Measurements from ENCODE around the gene FER1L5. TPM values are rescaled to one million over a fixed set of nuclear protein-coding genes. Genes with fewer than 3 reads are reported as not detected.
"Not testable (repeated sequence)": the region's sequence is repeated elsewhere in the genome, so short reads cannot be mapped to it uniquely, and the experiment has no call there.

FER1L5 gene
- total RNA-seq, 1 donor from 2014 or later: 0.71 TPM

DNA sequence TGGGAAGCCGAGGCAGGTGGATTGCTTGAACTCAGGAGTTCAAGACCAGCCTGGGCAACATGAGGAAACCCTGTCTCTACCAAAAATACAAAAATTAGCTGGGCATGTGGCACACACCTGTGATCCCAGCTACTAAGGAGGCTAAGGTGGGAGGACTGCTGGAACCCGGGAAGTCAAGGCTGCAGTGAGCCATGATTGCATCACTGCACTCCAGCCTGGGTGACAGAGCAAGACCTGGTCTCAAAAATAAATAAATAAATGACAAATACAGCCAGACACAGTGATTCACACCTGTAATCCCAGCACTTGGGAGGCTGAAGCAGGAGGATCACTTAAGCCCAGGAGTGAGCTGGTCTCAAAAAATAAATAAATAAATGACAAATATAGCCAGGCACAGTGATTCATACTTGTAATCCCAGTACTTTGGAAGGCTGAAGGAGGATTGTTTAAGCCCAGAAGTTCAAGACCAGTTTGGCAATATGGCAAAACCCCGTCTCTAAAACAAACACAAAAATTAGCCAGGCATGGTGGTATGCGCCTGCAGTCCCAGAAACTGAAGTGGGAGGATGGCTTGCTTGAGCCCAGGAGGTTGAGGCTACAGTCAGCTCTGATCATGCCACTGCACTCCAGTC lies 10.6 kb upstream of the FER1L5 start:
- intact Hi-C loops (cut with DNase I): no loop called here
- ATAC-seq: no peak

DNA sequence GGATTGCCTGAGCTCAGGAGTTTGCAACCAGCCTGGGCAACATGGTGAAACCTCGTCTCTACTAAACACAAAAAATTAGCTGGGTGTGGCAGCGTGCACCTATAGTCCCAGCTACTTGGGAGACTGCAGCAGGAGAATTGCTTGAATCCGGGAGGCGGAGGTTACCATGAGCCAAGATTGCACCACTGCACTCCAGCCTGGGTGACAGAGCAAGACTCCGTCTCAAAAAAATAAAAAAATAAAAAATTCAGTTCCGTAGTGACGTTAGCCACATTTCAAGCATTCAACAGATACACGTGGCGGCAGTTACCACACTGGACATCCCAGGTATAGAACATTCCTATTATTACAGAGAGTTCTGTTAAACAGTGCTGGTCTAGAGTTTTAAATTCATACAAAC lies 8.9 kb upstream of the FER1L5 start:
- no peak for DNase-seq (ENCODE audit: low spot score)
- no peak for ATAC-seq
- intact Hi-C loops (cut with DNase I): no loop called here

More for the DNA sequence above, 10.6 kb upstream of the FER1L5 start:
- no peak for DNase-seq (ENCODE audit: low spot score)

DNA sequence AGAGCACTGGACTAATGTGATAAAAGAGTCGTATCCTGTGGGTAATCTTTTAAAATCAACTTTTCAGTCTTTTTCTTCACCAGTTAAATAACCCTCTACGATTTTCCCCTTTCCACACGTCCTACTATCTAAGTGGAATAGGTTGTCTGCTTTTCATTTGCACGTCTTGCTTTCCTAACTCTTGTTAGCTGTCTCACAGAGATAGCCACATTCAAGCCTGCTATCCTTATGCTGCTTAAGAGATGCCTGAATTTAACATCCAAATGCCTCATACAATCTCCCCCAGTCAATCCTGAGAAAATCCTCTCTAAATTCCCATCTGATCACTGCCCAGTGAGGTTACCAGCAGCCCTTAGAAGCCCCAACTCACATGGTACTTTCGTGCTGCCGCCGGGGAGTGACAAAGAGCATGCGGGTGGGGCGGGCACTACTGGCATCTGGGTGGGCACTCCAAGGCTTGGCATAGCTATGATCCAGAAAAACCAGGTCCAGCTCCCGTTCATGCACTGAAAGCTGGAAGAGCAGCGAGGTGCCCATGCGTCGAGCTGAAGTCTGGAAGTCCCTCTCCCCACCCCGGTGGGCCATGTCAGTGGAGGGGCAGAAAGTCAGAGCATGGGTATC lies 5.9 kb upstream of the FER1L5 start:
- ATAC-seq (no peak), DNase-seq (ENCODE audit: low spot score) (no peak)
- intact Hi-C loops (cut with DNase I): no loop called here

DNA sequence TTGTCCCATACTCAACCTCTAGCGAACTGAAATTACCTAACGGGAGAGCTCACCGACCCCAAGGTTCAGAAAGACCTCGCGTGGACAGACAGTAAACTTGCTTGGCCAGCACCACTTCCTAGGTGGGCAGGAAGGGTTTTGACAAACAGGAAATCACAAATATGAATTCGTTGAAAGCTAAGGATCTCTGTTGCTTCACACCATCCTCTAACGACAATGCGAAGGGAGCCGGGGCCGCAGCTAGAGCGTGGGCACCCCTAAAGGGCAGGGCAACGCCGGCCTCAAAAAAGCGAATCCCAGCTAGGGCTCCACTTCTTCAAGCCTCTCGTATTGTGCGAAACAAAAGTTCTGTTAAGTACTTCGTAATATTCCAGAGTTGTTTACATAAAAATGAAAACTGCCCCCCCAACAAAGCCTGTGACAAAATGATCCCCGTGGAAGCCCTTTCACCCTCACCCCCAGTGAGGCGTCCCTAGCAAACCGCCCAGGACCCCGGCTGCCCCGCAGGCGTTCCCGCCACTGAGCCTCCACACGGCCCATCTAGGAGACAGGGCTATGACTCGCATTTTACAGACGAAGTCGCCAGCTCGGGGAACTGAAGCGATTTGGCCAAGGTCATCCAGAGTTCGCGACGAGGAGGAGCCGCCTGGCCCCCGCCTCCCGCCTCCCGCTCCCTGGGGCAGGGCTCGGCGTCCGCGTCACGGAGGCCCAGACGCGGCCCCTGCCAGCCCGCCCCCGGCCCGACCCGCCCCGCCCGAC lies 5.0 kb upstream of the FER1L5 start:
- DNase-seq (ENCODE audit: low spot score) (peak; percentile 90), ATAC-seq (peak; percentile 92)
- intact Hi-C loops (cut with DNase I): no loop called here

DNA sequence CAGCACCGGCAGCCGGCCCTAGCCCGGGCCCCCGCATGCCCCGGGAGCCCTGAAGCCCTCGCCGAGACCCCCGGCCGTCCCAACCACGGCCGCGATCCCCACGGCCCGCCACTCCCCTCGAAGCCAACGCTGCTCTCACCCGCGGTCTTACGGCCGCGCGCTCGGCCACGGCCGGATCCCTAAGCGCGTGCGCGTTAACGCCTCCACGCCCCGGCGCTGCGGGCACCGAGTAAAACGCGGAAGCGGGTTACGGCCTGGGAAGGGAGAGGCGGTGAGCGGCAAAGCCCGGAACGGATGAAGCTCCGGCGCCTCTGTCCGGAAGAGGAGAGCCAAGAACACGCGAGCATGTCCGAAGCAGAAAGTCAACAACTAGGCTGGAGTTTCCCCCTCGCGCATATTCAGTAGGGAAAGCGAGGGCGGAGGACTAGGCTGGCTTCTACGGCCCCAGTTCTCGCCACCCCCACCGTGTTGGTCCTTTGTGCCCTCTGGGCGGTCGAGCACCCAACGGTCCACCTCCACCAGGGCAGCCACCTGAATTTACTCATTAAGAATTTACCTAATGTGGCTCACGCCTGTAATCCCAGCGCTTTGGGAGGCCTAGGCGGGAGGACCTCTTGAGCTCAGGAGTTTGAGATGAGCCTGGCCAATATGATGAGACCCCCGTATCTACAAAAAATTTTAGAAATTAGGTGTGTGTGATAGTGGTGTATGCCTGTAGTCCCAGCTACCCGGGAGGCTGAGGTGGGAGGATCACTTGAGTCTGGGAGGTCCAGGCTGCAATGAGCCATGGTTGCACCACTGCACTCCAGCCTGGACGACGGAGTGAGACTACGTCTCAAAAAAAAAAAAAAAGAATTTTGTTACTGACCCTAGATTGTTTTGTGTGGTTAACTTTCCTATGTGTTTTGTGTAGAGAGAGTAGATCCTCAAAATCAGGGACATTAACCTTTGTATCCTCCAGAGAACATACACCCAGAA lies 4.1 kb upstream of the FER1L5 start, which contains the start of gene KANSL3:
Gene KANSL3, minus strand, starts transcription at position 169 of the 978 bp plus-strand sequence. CDS start 1,177 bp downstream, outside the sequence.
- intact Hi-C loops (cut with DNase I): no loop called here

DNA sequence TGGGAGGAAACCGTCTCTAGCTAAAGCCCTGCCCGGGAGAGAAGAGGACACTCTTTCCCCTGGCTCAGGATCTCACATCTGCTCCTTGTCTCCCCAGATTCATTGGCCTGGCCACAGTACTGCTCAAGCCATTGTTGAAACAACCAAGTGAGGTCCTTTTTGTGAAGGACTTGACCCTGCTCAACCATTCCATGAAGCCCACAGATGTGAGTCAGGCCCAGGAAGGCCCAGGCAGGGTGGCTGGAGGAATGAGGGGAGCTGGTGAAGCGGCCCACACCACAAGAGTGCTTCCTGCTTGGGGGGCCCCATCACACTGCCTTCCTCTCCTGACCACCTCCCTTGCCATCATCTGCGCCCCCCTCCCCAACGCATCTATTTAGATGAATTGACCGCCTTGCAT lies 5.1 kb downstream of the FER1L5 start:
- intact Hi-C loops (cut with DNase I): no loop called here
- DNase-seq (ENCODE audit: low spot score): no peak
- no peak for ATAC-seq

More for the DNA sequence above, 4.1 kb upstream of the FER1L5 start, which contains the start of gene KANSL3:
- ATAC-seq (peak; percentile 94), DNase-seq (ENCODE audit: low spot score) (peak; percentile 95)

DNA sequence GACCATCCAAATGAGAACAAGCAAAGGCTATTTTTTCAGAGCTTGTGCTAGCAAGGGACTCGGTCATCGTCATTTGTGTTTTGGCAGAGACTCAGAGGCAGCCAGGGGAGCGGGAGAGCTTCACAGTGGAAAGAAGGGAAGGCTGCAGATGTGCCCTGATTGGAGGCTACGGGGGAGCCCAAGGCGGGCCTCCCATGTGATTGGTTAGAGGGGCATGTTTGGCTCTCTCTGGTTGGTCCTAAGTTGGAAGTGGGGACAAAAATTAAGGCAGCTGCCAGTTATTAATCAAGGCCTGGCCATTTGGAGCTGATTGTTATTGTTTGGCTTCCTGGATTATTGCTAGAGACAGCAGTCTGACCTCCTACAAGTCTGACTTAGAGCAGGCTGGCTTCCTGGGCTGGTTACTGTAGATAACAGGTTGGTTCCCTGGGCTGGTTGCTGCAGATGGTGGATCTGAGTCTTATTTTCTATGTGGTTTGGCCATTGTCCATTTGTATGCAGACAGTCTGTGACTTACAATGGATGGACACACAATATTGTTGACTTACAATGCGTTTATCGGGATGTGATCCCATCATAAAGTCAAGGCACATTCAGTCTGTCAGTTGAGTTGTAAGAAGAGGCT lies 5.9 kb downstream of the FER1L5 start:
- no peak for ATAC-seq
- intact Hi-C loops (cut with DNase I): no loop called here
- no peak for DNase-seq (ENCODE audit: low spot score)

DNA sequence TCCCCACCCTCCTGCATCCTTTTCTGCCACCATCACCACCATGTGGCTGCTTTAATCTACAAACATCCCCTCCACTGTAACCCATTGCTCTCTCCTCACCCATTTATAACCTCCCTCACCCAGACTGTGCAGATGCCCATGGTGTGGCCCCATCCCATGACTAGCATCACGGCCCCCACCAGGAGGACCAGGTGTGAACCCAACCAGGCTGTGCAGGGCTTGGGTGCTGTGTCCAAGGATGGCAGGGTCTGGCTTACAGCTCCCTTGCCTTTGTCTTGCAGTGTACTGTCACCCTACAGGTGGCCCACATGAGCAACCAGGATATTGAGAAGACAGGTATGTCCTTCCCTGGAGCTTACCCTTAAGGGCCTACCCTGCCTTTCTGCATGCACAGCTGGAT lies 6.8 kb downstream of the FER1L5 start:
- no peak for ATAC-seq

DNA sequence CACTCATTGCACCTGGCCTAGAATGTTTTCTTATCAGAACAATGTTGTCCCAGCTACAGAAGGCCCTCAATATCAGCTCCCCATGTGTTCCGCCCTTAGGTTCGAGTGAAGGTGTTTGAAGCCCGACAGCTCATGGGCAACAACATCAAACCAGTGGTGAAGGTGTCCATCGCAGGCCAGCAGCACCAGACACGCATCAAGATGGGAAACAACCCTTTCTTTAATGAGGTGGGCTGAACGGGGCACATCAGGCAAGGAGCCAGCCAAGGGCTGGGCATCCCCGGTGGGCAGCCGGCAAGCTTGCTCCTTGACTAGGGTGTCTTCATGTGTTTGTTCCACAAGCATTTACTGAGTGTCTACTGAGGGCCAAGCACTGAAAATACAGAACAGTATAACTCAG lies 9.2 kb downstream of the FER1L5 start:
- intact Hi-C loops (cut with DNase I): no loop called here
- DNase-seq (ENCODE audit: low spot score): peak; percentile 21
- ATAC-seq: no peak

More for the DNA sequence above, 6.8 kb downstream of the FER1L5 start:
- intact Hi-C loops (cut with DNase I): no loop called here
- no peak for DNase-seq (ENCODE audit: low spot score)

DNA sequence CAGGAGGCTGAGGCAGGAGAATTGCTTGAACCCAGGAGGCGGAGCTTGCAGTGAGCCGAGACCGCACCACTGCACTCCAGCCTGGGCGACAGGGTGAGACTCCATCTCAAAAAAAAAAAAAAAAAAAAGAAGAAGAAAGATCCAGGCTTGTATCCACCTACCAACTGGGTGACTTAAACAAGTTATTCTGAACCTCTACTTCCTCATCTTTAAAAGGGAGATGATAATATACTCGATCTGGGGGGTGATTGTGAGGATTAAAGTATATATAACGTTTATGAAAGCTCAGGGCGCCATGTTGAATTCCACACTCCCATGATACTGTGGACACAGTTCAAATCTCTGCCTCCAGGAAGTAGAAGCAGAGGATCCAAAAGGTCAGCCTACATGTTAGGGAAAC lies 12.2 kb downstream of the FER1L5 start:
- intact Hi-C loops (cut with DNase I); DNase-seq (ENCODE audit: low spot score); ATAC-seq: not testable (repeated sequence)

DNA sequence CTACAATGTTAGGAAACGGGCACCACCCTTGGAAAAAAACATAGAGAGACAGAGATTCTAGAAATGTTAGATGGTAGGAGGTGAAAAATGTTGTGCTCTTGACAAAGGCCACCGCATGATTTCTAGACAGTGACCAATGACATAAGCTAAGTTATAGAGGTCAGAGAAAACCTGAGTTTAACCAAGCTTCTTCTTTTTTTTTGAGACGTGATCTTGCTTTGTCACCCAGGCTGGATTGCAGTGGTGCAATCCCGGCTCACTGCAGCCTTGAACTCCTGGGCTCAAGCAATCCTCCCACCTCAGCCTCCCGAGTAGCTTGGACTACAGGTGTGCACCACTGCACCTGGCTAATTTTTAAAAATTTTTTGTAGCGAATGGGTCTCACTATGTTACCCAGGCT lies 13.0 kb downstream of the FER1L5 start:
- peak; percentile 13 for DNase-seq (ENCODE audit: low spot score)
- no peak for ATAC-seq
- intact Hi-C loops (cut with DNase I): no loop called here

DNA sequence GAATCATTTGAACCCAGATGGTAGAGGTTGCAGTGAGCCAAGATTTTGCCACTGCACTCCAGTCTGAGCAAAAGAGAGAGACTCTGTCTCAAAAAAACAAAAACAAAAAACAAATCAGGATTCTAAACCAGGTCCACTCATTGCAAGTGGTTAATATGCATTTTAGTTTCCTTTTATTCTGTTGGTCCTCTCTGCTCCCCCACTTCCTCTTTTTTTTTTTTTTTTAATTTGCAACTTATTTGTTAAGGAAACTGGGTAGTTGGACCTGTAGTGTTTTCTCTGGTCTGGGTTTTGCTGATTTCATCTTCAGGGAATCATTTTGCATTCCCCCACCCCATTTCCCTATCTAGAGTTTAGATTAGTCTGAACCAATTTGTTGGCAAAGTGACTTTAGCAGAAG lies 14.0 kb downstream of the FER1L5 start:
- peak; percentile 8 for DNase-seq (ENCODE audit: low spot score)
- intact Hi-C loops (cut with DNase I): no loop called here
- ATAC-seq: no peak

DNA sequence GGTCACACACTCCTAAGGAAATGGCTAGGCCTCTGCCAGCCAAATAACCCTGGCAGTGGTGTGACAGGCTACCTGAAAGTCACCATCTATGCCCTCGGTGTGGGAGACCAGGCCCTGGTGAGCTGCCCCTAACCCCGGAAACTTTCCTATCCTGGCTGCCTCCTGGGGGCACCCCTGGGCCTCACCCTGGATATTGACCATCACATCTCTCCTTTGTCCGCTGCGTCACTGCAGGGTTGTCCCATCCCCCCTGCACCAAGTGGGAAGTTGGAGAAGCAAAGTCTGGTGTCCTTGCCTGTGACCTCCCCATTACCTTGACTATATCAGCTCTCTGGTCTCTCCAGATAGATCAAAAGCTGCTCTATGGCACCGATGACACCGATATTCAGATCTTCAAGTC lies 18.8 kb downstream of the FER1L5 start:
- ATAC-seq (no peak), DNase-seq (ENCODE audit: low spot score) (peak; percentile 23)
- intact Hi-C loops (cut with DNase I): no loop called here

DNA sequence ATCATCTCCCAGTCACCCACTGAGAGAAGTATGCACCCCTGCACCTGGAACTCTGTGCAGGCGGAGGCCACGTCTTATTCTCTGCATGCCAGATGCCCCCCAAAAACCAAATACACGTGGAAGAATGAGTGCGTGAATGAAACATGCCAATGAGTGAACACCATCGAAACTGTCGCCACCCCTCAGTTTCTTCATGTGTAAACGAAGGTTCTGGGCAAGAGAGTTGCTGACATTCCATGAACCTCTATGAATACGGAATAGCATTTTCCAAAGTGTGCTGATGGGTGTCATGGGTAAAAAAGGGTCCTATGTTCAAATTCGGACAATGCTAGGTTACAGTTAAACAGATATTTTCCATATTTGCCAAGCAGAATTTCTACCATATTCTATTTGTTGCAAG lies 19.8 kb downstream of the FER1L5 start:
- ATAC-seq (no peak), DNase-seq (ENCODE audit: low spot score) (no peak)
- intact Hi-C loops (cut with DNase I): no loop called here

DNA sequence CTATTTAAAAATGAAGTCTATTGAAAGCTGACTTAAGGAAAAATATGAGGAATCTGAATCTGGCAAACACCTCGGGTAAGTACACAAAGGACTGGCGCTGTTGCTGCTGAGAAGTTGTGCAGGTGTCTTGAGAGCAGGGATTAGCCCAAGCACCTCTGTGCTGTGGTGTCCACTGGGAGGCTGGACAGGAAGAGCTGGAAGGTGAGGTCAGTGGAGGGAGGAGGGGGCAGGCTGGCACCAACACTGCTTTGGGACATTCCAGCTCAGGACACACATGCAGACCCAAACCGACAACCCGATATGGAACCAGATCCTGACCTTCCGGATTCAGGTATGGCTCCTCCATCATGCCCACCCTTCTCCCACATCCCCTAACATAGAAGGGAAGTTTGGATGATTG lies 20.6 kb downstream of the FER1L5 start:
- intact Hi-C loops (cut with DNase I): no loop called here
- DNase-seq (ENCODE audit: low spot score) (no peak), ATAC-seq (no peak)

DNA sequence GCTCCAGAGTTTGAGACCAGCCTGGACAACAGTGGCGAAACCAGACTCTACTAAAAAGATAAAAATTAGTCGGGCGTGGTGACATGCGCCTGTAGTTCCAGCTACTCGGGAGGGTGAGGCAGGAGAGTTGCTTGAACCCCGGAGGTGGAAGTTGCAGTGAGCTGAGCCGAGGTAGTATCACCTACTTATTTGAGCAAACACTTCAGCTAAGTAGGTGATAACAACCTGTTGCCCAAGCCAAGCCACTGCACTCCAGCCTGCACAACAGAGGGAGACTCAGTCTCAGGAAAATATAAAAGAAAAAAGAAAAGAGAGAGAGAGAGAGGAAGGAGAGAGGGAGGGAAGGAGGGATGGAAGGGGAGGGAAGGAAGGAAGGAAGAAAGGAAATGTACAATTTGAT lies 21.3 kb downstream of the FER1L5 start:
- no peak for DNase-seq (ENCODE audit: low spot score)
- no peak for ATAC-seq
- intact Hi-C loops (cut with DNase I): no loop called here

DNA sequence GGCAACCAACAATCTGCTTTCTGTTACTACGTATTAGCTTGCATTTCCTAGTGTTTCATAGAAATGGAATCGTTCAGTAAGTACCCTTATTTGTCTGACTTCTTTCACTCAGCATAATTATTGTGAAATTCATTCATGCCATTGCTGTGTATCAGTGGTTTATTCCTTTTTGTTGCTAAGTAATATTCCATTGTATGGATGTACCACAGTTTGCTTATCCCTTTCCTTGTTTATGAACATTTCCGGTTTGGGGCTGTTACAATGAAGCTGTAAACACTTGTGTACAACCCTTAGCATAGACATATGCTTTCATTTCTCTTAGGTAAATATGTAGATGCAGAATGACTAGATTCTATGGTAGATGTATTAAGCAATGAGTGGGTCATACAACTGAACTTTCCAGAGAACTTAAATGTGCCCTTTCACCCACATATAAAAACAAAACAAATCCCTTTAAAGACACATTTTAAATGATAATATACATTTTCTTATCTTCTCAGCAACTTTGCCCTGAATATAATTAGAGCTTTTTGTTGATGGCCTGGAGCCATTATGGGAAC lies 21.9 kb downstream of the FER1L5 start:
- ATAC-seq (no peak), DNase-seq (ENCODE audit: low spot score) (no peak)
- intact Hi-C loops (cut with DNase I): no loop called here

DNA sequence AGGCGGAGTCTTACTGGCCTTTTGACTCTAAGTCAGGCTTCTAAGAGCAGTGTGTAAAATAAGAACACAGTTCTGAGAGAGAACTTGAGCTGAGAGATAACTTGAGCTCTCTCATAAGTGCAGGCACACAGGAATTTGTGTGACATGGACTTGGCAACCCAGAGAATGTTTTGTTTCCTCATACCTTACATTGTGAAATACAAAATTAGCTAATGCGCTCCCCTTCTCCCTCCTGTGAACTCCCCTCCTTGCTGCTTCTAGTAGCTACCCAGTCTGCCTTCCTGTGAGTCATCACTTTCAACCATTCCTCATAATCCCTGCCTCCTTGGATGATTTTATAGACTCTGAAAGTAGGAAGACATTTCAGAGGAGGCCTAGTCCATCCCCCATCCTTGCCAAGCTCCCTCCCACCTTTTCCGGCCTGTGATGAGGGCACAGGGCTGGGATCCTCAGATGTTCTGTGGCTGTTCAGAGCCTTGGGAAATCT lies 22.6 kb downstream of the FER1L5 start:
- intact Hi-C loops (cut with DNase I): no loop called here
- no peak for DNase-seq (ENCODE audit: low spot score)
- peak; percentile 89 for ATAC-seq
